Muscle of arm (tissue), 12 donors: ENCODE measurements around the gene MRM2. TPM values are rescaled to one million over a fixed set of nuclear protein-coding genes. Genes with fewer than 3 reads are reported as not detected.

Experiments
- DNase-seq: peaks from one replicate; pipeline ENCODE4 v3.0.0-alpha.2; 2013
- polyA plus RNA-seq, 12 donors: library from polyadenylated mRNA; unstranded; fragments of 120-200 nt; gene quantifications; one replicate each; pipeline ENCODE4 v1.2.1, GENCODE V29; 2013; ENCODE audit not compliant: insufficient read length in 12 of 12

MRM2 gene
- polyA plus RNA-seq, 12 donors = 19.4 to 32.7 (median 24.6) TPM; not detected in 1

- DNase-seq = peak; percentile 88
Observed at GRCh38 chr7:2248984-2249694, 7.1 kb upstream of the MRM2 start.

DNA sequence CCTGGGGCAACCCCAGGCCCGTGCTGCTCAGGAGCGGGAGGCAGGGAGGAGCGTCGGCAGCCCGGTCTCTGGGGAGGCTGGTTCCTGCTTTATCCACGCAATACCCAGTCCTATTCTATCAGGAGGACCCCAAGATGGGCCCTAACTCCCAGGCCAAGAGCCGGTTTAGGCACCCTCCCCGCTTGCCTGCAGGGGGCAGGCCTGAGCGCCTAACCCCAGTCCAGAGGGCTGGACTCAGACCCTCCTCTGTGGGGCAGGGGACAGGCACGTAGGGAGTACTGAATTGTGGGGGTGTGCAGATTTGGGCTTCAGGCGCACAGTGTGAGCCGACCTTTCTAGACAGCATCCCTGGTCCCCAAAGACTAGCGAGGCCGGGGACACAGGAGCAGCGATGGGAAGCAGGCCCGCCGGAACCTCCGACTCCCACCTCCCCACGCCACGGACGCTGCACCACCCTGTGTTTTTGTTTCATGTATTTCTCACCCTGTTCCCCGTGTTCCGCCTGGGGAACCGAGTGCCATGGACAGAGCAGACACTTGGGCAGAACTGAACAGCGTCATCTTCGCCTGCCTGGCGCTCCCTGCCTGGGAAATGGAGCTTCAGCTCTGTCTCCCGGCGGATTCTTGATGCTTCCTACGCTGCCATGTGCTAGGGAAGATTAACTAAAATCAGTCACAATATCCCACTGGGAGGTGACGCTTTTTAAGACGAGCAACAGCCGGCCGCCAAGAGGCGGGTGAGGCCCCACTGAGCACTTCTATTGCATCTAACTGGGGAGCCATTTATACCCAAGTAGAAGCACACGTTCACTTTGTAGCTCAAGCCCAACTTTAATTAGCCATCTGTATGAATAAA is 5.4 kb upstream of the MRM2 start:
- no peak for DNase-seq

GRCh38 chr7:2245883-2246675 is 4.1 kb upstream of the MRM2 start:
- DNase-seq = no peak

DNA sequence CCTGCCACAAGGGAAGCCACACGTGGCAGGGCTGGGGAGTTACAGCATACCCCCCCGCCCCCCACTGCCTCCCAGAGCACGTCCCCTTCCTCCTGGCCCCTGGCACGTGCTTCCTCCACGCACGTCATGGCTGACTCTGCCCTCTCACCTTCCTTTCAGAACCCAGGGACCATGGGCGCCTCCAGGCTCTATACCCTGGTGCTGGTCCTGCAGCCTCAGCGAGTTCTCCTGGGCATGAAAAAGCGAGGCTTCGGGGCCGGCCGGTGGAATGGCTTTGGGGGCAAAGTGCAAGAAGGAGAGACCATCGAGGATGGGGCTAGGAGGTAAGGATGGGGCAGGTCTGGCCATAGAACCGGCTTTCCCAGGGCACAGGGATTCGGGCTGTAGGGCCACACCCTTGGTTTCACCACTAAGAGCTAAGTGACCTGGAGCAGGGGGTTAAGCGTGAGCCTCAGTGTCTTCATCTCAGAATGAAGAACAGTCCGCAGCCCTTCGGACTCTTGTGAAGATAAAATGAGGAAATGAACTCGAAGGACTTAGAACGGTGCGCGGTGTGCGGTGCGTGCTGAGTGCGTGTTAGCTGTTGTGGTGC is 2.5 kb upstream of the MRM2 start:
- DNase-seq = no peak

DNA sequence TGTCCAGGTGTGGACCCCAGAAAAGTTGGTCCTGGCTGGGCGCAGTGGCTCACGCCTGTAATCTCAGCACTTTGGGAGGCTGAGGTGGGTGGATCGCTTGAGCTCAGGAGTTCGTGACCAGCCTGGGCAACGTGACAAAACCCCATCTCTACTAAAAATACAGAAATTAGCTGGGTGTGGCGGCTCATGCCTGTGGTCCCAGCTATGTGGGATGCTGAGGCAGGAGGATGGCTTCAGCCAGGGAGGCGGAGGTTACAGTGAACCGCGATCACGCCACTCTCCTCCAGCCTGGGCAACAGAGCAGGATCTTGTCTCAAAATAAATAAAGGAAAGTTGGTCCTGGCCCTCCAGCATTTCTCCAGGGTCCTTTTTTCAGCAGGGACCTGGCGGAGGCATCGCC is 1.5 kb upstream of the MRM2 start:
- no peak for DNase-seq

DNA sequence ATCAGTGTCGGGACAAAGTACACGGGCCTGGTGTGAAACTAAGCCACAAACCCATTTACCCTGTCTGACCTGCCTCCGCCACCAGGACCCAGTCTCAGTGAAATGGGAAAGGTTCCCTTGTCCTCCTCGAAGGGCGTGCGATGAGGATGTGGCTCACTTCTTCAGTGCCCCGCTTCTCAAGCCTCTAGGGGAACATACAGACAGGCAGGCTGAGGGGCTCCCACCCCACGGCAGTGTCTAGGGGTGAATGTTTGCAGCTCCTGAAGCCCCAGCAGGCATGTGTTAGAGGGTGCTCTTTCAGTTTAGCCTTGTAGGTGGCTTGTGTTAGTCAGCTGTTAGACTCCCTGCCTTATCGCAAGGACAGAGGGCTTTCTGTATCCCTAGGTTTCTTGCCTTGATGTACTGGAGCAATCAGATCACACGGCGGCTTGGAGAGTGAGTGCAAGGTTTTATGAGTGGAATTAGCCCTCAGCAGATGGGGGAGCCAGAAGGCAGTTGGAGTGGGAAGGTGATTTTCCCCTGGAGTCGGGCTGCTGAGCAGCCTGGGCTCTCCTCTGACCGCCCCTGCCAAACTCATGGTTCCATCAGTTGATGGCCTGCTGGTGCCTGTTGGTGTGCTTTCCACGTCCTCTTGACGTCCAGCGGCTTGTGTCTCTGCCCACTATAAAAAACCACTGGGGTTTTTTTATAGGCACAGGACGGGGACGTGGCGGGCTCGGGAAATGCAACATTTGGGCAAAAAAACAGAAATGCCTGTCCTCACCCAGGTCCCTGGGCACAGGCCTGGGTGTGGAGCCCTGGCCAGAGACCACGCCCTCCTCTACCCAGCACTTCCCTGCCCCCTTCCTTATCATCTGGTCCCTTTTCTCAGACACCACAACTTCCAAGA is 780 bp upstream of the MRM2 start:
- DNase-seq = no peak

DNA sequence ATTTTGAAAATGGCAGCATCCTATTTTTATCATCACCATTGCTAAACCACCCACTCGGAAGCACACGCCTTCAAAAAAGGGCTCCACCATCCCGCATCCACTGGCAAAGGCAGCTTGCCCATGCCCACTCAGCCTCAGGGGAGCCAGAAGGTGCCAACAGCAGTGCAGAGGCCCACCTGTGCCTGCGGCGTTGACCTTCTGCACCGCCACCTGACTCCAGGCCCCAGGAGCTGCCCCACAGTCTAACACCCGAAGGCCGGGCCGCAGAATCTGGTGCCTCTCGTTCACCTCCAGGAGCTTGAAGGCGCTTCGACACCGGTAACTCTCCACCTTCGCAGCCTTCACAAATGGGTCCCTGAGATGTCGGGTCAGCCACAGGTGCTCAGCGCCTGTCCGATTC is 2.8 kb downstream of the MRM2 start:
- no peak for DNase-seq

DNA sequence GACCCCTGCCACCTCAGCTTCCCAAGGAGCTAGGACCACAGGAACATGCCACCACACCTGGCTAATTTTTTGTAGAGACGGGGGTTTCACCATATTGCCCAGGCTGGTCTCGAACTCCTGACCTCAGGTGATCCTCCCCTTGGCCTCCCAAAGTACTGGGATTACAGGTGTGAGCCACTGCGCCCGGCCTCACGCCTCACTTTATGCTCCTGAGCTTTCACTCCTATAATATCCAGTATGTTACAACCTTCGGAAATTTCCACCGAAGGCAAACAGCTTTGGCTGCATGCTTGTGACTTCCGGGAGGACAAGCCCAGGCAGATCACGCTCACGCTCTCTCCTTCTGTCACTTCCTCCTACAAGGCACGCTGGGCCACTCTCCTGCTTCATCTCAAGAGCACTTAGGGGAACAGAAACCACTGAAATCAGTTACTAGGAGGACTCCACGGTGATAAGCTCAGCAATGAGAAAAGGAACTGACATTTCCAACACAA is 4.8 kb downstream of the MRM2 start:
- DNase-seq = no peak

- no peak for DNase-seq
Observed at GRCh38 chr7:2233926-2234325, 8.1 kb downstream of the MRM2 start.

DNA sequence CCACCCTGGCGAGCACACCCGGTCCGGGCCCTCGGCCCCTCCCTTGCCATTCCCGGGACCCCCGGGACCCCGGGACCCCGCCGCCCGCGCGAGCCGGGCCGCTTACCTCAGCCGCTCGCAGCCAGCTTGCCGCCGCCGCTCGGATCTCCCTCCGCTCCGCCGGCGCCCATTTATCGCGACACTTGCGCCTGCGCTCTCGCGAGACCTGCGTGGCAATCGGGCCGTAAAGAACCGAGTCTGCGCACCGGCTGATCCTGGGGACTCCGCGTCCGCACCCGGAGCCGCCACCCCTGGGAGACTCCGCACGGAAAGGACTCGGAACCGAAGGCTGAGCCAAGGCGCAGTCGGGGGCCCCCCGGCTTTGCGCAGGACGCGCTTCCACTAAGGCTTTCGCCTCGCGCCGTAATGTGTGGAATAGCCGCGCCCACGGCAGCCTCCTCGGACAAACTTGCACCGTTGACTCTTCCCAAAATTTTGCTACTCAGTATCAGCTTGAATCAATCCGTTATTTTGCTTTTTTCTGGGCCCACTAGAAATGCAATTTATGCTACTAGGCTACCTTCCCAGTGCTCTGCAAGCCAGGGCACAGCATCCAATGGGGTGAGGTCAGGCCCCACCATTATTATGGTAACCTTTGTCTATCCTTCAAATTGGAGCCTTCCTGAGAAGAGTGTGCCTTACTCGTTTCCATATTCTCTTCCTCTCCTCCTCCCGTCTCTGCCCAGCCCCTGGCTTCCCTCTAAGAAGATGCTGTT is 9.1 kb downstream of the MRM2 start, which contains the start of gene MAD1L1:
Gene MAD1L1, minus strand, starts transcription at position 180 of the 755 bp plus-strand sequence. CDS start 2,812 bp downstream, outside the sequence.
- DNase-seq = peak; percentile 94

DNA sequence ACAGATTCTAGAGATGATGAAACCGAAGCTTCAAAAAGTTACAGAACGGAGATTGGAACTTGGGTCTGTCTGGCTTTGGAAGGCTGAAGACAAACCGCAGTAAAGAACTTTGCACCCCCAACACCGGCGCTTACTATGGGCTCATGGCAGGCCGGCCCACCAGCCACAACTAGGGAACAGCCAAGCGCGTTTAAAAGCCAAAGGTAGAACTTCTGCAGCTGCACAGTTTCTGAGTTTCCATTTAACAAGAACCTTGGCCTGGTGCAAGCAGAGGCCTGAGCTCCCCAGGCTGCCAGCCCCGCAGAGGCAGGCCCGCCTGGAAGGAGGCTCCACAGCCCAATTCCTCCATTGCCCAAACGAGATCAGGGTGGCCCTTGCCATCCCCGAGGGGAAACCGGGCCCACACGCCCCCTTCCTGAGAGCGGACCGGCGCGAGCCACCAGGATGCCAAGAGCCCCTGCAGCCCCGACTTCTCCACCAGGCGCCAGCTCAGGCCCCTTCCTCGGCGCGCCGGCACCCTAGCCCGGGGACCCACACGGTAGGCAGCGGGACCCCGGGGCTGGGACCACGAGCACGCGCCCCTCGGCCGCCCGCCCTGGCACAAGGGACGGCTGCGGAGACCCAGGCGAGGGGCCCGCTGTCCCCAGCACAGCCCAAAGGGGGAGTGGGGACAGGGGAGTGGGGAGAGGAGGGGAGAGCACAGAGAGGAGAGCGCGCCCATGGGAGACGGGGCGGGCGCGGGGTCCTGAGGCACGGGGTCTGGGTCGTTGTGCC is 9.8 kb downstream of the MRM2 start:
- DNase-seq = no peak

GRCh38 chr7:2230882-2231281 is 11.1 kb downstream of the MRM2 start:
- DNase-seq = no peak

GRCh38 chr7:2230226-2230625 is 11.8 kb downstream of the MRM2 start:
- DNase-seq = no peak

DNA sequence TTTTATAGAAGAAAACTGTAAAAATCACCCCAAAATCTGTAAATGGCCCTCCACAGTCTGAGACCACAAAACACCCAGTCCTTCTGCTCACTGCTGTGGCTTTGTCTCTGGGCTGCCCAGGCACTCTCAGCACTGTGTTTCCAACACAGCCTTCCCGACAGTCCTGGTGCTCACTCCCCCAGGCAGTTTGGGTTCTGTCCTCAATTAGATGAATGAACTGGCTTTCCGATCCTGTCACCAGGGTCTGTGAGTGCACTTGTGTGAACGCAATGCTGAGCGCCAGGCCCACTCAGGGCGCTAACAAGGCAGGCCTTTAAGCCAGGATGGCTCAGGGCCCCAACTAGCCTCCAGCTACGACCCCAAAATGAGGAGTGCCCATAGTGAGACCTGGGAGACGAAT is 12.5 kb downstream of the MRM2 start:
- DNase-seq = no peak

GRCh38 chr7:2228921-2229320 is 13.1 kb downstream of the MRM2 start:
- no peak for DNase-seq

DNA sequence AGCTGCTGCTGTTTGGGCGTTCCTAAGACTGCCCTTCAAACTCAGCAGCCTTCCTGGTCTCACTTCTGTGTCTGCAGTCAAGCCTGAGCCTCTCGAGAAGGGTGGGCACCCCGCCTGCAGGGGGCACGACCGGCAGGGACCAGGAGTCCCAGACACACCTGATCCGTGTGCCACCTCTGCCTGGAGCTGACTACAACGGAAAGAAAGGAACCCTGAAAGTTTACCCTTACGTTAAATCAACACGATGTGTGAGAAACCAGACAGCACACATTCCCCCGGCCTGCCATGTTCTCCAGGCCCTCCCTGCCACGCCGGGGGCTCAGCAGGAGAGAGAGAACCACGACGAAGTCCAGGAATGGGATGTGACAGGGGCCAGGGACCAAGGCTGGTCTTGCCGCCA is 14.3 kb downstream of the MRM2 start:
- no peak for DNase-seq

DNA sequence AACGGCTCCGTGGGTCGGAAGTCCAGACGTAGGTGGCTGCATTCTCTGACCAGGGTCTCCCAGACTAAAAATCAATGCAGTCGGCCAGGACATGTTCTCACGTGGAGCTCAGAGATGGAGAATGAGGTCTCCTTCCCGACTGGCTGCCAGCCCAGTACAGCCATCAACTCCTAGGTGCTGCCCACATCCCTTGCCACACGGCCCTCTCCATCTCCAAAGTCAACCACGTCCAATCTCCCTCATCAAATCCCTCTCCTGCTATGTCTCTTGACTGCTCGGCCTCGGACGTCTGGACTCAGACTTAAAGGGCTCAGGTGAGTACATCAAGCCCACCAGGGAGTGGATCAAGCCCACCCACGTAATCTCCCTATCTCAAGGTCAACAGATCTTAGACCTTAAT is 16.2 kb downstream of the MRM2 start:
- DNase-seq = no peak

DNA sequence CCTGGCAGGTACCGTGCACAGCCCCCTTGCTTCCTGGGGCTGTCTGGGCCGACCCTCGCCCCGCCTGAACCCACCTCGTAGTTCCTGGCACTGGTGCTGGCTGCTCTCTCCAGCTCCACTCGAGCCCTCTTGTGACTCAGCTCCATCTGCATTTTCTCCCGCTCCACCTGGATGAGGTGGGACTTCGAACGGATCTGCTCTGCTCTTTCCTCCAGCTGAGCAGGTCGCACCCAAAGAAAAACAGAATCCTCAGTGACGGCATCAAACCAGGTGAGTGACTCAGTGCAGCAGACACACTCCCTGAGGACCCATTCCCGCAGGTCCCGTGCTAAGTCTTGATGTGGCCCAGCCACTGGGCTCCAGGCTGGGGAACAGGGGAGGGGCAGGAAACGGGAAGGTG is 16.7 kb downstream of the MRM2 start:
- no peak for DNase-seq

DNA sequence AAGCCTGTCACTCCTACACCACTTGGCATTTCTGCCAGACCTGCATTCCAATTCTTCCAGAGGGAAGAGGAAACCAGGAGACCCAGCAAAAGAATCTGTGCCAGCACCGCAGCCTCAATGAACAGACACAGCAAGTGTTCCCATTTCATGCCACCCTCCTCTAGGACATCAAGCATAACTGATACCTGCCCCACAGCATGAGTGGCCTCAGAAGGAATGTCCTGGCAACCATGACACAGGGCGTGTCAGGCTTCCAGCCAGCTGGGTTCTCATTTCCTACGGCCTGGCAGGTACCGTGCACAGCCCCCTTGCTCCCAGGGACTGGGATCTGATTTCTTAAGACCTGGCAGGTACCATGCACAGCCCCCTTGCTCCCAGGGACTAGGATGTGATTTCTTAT is 17.1 kb downstream of the MRM2 start:
- DNase-seq = no peak
